ENCODE data around the gene SLC7A10. TPM values are rescaled to one million over a fixed set of nuclear protein-coding genes. Genes with fewer than 3 reads are reported as not detected.
"Not testable (repeated sequence)": the region's sequence is repeated elsewhere in the genome, so short reads cannot be mapped to it uniquely, and the experiment has no call there.

The SLC7A10 gene
- total RNA-seq, 4 donors from 2014 or later: not detected

DNA sequence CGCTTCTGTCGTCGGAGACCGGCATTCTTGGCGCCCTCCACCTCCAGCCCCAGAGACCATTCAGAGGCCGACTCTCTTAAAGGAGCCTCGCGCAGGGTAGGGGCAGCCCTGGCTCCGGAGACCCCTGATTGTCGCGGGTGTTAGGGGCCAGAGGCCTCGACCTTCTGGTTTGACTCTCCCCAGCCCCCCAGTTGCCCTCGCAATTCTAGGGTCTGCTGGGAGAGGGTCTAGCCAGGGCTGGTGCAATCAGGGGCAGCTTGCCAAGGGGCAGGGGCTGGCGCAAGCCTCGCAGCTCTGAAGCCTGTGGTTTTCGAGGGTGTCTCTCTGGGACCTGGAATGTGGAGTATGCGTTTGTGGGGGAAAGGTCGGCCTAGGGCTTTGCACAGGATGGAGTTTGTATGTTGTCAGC lies 1.6 kb upstream of the SLC7A10 start:
- Histone ChIP-seq H3K9me3 (peaks cover 0 to 23% of the 10 kb centered on the region in 2 donors), H3K36me3 (no peaks in the 10 kb centered on the region), H3K4me1 (peaks cover 0 to 4% of the 10 kb centered on the region in 2 donors), H3K27ac (no peak overlapping the region), H3K27me3 (peaks cover 22 to 43% of the 10 kb centered on the region in 2 donors), H3K4me3 (no peak overlapping the region)
- DNase-seq: no peak
- intact Hi-C loops (cut with DNase I; ENCODE audit: low total_unique reads): no loop called here
- TF ChIP-seq CTCF (IDR thresholded peaks at IDR 0.05) (no peak), POLR2A (IDR thresholded peaks at IDR 0.05) (no peak)

DNA sequence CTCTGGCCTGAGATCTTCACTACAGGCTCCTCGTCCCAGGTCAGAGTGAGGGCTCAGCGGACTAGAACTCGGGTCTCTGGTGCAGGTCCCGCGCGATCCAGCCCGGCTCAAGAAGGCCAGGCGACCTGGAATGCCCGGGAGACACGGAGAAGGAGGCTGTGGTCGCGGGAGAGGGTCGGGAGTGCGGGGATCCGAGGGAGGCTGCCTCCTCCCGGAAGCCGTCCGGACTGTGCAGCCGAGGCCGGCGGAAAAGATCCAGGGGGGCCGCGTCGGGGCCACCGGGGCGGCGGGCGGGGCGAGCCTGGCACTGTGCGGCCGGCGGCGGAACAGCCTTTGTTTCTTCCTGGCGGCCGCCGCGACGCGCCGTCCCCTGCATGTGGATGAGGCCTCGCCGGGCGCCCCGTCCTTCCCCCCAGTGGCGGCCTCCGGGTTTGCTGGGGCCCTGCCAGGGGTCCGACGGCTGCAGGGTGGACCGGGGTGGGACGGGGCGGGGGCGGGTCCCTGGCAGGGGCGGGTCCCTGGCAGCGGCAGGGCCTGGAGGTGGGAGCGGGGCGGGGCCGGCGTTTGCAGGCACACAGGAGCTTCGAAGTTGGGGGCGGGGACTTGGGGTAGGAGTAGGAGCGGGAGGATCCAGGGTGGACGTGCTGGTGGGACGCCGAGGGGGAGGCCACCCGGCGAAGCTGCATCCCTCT lies 1.0 kb upstream of the SLC7A10 start:
- no peak overlapping the region for H3K4me3 ChIP-seq
- peaks cover 22 to 43% of the 10 kb centered on the region in 2 donors for H3K27me3 ChIP-seq
- DNase-seq: no peak

GRCh38 chr19:33224694-33225457 lies 774 bp downstream of the SLC7A10 start:
- Histone ChIP-seq H3K36me3 (no peaks in the 10 kb centered on the region), H3K27me3 (peaks cover 22 to 43% of the 10 kb centered on the region in 2 donors), H3K27ac (no peak overlapping the region), H3K9me3 (peaks cover 0 to 23% of the 10 kb centered on the region in 2 donors), H3K4me1 (peaks cover 0 to 4% of the 10 kb centered on the region in 2 donors), H3K4me3 (no peak overlapping the region)
- DNase-seq: no peak
- no peak for TF ChIP-seq POLR2A (IDR thresholded peaks at IDR 0.05)
- TF ChIP-seq CTCF (IDR thresholded peaks at IDR 0.05): no peak
- intact Hi-C loops (cut with DNase I; ENCODE audit: low total_unique reads): no loop called here

More for the DNA sequence above, 1.0 kb upstream of the SLC7A10 start:
- intact Hi-C loops (cut with DNase I; ENCODE audit: low total_unique reads): no loop called here
- no peaks in the 10 kb centered on the region for H3K36me3 ChIP-seq
- TF ChIP-seq POLR2A (IDR thresholded peaks at IDR 0.05) (no peak), CTCF (IDR thresholded peaks at IDR 0.05) (no peak)
- H3K9me3 ChIP-seq: peaks cover 0 to 23% of the 10 kb centered on the region in 2 donors
- peaks cover 0 to 4% of the 10 kb centered on the region in 2 donors for H3K4me1 ChIP-seq
- H3K27ac ChIP-seq: no peak overlapping the region

DNA sequence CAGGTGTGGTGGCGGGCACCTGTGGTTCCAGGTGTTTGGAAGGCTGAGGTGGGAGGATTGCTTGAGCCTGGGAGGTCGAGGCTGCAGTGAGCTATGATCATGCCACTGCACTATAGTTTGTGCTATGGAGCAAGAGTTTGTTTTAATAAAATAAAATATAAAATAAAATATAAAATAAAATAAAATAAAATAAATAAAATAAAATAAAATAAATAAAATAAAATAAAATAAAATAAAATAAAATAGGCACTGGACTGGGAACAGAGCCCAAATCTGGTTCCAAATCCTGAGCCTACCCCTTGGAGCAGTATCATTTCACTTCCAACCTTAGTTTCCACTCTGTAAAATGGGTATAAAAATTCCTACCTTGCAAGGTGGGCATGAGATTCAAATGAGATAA lies 3.4 kb downstream of the SLC7A10 start:
- intact Hi-C loops (cut with DNase I; ENCODE audit: low total_unique reads); H3K4me3 ChIP-seq; H3K27ac ChIP-seq; H3K9me3 ChIP-seq; DNase-seq; H3K4me1 ChIP-seq; H3K36me3 ChIP-seq: not testable (repeated sequence)
- H3K27me3 ChIP-seq: peaks cover 22 to 28% of the 10 kb centered on the region in 2 donors

DNA sequence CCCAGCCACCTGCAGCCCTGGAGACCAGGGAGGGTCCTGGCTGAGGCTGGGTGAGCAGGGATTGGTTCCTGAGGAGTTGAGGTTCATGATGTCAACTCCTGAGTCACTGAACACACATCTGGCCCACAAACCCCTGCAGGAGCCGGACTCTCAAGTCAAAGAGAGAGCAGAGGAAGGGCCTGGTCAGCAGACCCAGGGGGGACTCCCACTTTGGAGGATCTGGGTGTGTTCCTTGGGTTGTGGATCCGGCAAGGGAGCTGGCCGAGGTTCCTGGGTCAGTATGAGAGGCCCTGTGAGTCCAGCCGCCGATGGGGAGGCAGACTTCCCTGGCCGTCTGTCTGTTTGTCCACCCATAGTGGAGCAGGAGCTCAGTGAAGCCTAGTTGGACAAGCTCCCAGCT lies 4.0 kb downstream of the SLC7A10 start:
- Histone ChIP-seq H3K27ac (no peak overlapping the region), H3K36me3 (no peaks in the 10 kb centered on the region), H3K4me3 (no peak overlapping the region), H3K9me3 (no peaks in the 10 kb centered on the region), H3K4me1 (peaks cover 0 to 4% of the 10 kb centered on the region in 2 donors), H3K27me3 (peaks cover 18 to 24% of the 10 kb centered on the region in 2 donors)
- DNase-seq: no peak
- TF ChIP-seq CTCF (IDR thresholded peaks at IDR 0.05) (no peak), POLR2A (IDR thresholded peaks at IDR 0.05) (no peak)
- intact Hi-C loops (cut with DNase I; ENCODE audit: low total_unique reads): no loop called here
